Tibial nerve (tissue), 4 donors: ENCODE results near the gene TCF4. TPM values are rescaled to one million over a fixed set of nuclear protein-coding genes. Genes with fewer than 3 reads are reported as not detected.

ENCODE experiments used
- DNase-seq, 2 donors: peaks; one replicate each; pipeline ENCODE4 v3.0.0-alpha.2; 2019; ENCODE audit warnings: low spot score in 2 of 2
- H3K27ac ChIP-seq, 4 donors: fragments of 200-600 bp; sonication (generic) in 3 of 4; one replicate each; pipeline ENCODE4 v1.5.1; 2017 to 2019; ENCODE audit warnings: mild to moderate bottlenecking in 1 of 4
- H3K27me3 ChIP-seq, 2 donors: fragments of 200-600 bp; sonication (generic) in 1 of 2; one replicate each; pipeline versions ENCODE4 v1.5.1 to v1.6.0; 2017 to 2019
- H3K36me3 ChIP-seq, 3 donors: fragments of 200-600 bp; sonication (generic); one replicate each; pipeline ENCODE4 v1.5.1; 2018 to 2019
- H3K4me1 ChIP-seq, 4 donors: fragments of 200-600 bp; sonication (generic) in 3 of 4; one replicate each; pipeline ENCODE4 v1.5.1; 2017 to 2019
- H3K4me3 ChIP-seq, 4 donors: fragments of 200-600 bp; sonication (generic) in 3 of 4; one replicate each; pipeline ENCODE4 v1.5.1; 2017 to 2019; ENCODE audit warnings: mild to moderate bottlenecking in 1 of 4, moderate library complexity in 1 of 4
- H3K9me3 ChIP-seq, 4 donors: fragments of 200-600 bp; sonication (generic) in 3 of 4; one replicate each; pipeline ENCODE4 v1.5.1; 2017 to 2019
- EP300 ChIP-seq, 2 donors: sonication (generic); formaldehyde crosslinking; IDR thresholded peaks; one replicate each; pipeline ENCODE4 v1.6.1; 2017; ENCODE audit warnings: antibody characterized with exemption in 2 of 2, mild to moderate bottlenecking in 1 of 2
- POLR2A ChIP-seq, 2 donors: fragments of 450-650 bp; IDR thresholded peaks; one replicate each; pipeline ENCODE4 v1.6.1; 2017; ENCODE audit warnings: antibody characterized with exemption in 2 of 2, mild to moderate bottlenecking in 2 of 2, moderate library complexity in 2 of 2
- WGBS, 2 donors: methylation state at CpG; one replicate each; pipeline ENCODE4 v1.1.5; 2018; 5-methylcytosine and 5-hydroxymethylcytosine counted together
- total RNA-seq, 4 donors: library from RNA; depleted of rRNA; stranded (reverse); fragments of >200 nt; gene quantifications; one replicate each; pipeline ENCODE4 v1.1.0, GENCODE V29; 2016
- TF ChIP-seq, protein P1 (sequence below), 5 experiments: fragments of 200-600 bp in 3 of 5; fragments of 450-650 bp in 2 of 5; sonication (generic) in 3 of 5; IDR thresholded peaks; one replicate each; pipeline ENCODE4 v1.5.1; 2016 to 2019; ENCODE audit warnings: antibody characterized with exemption in 5 of 5, mild to moderate bottlenecking in 3 of 5, moderate library complexity in 2 of 5

The TCF4 gene
- total RNA-seq, 4 donors from 2014 or later, result 100 to 157 (median 114) TPM

DNA sequence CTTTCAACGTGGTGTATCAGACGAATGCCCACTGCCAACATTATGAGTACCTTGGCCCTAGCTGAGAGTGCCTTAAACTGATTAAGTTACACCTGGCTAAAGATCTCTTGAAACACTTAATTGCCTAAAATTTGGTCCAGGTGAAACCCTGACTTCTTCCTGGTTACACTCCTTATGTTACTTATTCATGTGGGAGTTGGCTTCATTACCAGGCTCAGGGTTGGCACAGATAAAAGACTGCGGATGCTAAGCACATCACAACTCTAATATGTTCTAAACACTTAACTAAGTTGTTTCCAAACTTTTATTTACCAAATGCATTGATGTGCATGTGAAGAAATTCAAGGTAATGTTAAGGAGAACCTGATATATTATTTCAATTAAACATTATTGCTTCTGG lies 298.9 kb downstream of the TCF4 start:
- DNase-seq, result no peak
- 65 to 78% methylated on average over 3 of the region's 3 CpGs for WGBS, 2 donors
- Histone ChIP-seq H3K4me1 (peaks cover 0 to 8% (median 0%) of the 10 kb centered on the region in 4 donors), H3K9me3 (no peaks in the 10 kb centered on the region), H3K4me3 (no peak overlapping the region), H3K27ac (no peak overlapping the region), H3K27me3 (no peaks in the 10 kb centered on the region), H3K36me3 (no peaks in the 10 kb centered on the region)
- TF ChIP-seq POLR2A (IDR thresholded peaks at IDR 0.05) (no peak), EP300 (IDR thresholded peaks at IDR 0.05) (no peak)
- TF ChIP-seq, protein P1, sequence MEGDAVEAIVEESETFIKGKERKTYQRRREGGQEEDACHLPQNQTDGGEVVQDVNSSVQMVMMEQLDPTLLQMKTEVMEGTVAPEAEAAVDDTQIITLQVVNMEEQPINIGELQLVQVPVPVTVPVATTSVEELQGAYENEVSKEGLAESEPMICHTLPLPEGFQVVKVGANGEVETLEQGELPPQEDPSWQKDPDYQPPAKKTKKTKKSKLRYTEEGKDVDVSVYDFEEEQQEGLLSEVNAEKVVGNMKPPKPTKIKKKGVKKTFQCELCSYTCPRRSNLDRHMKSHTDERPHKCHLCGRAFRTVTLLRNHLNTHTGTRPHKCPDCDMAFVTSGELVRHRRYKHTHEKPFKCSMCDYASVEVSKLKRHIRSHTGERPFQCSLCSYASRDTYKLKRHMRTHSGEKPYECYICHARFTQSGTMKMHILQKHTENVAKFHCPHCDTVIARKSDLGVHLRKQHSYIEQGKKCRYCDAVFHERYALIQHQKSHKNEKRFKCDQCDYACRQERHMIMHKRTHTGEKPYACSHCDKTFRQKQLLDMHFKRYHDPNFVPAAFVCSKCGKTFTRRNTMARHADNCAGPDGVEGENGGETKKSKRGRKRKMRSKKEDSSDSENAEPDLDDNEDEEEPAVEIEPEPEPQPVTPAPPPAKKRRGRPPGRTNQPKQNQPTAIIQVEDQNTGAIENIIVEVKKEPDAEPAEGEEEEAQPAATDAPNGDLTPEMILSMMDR (IDR thresholded peaks at IDR 0.05), result no peak

DNA sequence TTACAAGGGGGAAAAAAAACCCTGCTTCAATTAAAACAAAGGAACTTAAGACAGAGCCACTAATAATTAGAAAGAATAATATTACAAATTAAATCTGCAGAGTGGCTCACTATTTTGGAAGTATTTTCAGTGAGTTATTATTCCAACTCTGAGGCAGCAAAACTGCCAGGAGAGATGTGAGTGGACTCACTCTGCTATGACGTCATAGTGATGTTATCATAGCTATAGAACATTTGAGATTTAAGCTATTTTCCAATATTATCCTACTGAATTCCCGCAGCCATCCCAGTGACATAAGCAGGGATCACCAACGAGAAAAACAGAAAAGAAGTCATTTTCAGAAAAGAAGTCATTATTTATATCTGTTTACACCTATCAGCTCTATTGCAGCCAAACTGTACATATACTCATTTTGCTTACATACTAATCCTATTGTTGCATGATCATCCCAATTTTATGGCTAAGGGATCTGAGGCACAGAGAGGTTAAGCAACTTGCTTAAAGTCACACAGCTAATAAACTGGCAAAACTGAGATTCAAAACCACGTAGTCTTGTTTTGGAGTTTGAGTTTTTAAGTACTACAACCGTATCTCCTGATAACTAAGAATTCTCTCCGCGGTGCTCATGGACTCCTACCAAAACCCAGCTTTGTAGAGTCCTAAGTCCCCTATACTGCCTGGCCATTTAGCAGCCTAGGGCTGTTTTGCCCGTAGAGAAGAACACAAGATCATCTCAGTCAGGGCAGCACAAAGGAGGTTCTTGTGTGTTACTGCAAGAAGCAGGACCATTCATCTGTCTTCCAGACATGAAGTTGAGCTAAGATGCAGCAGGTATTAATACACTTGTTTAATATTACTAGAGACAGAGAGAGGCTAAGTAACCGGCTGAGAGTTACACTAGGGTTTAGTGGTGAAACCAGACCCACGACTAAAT lies 299.8 kb downstream of the TCF4 start:
- no peak for DNase-seq

DNA sequence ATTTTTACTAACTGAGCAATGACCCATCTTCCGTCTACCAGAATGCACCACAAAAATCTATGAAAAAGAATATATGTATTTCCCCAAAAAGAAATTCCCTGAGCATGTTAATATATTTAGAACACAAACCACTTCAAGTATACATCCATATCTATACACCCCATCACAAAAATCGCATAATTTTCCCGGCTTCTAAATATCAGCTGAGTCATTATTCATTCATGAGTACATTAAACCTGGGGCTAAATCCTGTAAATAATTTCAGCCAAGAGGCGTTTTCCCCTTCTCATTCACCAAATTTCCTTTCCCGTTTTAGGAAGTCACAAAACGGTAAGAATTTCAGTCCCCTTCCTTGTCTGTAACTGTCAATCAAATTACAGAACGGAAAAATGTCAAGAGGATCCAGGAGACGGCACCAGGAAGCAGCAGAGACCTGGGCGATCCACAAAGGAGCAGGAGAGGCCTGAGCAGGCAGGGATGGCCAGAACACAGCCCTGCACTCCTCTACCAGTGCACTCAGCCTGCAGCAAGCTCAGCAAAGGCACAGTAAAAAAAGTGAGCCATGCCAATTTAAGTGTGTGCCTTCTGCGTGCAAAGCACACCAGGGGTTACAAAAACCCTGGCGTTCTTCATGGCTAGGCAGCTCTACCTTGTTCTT lies 300.7 kb downstream of the TCF4 start:
- H3K27me3 ChIP-seq, result no peaks in the 10 kb centered on the region
- peaks cover 0 to 8% (median 0%) of the 10 kb centered on the region in 4 donors for H3K4me1 ChIP-seq
- TF ChIP-seq EP300 (IDR thresholded peaks at IDR 0.05), result no peak
- no peak for TF ChIP-seq POLR2A (IDR thresholded peaks at IDR 0.05)
- TF ChIP-seq, protein P1 (IDR thresholded peaks at IDR 0.05), result no peak
- no peaks in the 10 kb centered on the region for H3K36me3 ChIP-seq
- H3K27ac ChIP-seq, result no peak overlapping the region
- WGBS, 2 donors, result 66% methylated on average over 11 of the region's 11 CpGs
- DNase-seq, result no peak
- no peaks in the 10 kb centered on the region for H3K9me3 ChIP-seq
- H3K4me3 ChIP-seq, result no peak overlapping the region

More for the DNA sequence above, 299.8 kb downstream of the TCF4 start:
- Histone ChIP-seq H3K27ac (no peak overlapping the region), H3K4me3 (no peak overlapping the region), H3K9me3 (no peaks in the 10 kb centered on the region), H3K4me1 (peaks cover 0 to 8% (median 0%) of the 10 kb centered on the region in 4 donors), H3K36me3 (no peaks in the 10 kb centered on the region), H3K27me3 (no peaks in the 10 kb centered on the region)
- WGBS, 2 donors, result 63 to 68% methylated on average over 10 of the region's 10 CpGs
- TF ChIP-seq EP300 (IDR thresholded peaks at IDR 0.05) (no peak), POLR2A (IDR thresholded peaks at IDR 0.05) (no peak)
- TF ChIP-seq, protein P1 (IDR thresholded peaks at IDR 0.05), result no peak

DNA sequence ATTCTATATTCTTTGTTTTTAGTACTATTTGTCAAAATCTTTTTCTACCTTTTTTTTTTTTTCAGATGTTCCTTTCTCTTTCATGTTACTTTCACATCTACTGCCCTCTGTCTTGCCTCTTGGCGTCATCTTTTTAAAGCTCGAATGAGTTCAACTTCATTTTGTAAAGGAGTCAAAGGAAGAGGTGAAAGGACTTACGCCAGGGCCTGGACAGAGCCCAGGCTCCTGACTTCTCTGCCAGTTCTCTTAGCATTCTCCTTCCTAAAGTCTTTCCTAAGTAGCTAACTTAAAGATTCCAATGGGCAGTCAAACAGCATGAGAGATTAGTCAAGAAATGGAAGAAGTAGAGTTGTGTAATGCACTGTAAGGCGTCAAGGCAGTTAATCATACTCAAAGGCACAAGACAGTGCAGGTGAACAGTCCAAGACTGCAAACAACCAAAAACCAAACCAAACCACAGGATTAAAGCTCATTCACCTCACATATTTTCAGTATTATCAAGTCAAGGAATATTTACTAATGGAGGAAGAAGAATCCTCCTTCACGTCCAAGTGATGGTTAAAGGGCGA lies 301.7 kb downstream of the TCF4 start:
- H3K27ac ChIP-seq, result no peak overlapping the region
- DNase-seq, result no peak
- no peak overlapping the region for H3K4me3 ChIP-seq
- H3K9me3 ChIP-seq, result no peaks in the 10 kb centered on the region
- 81 to 88% methylated on average over 6 of the region's 6 CpGs for WGBS, 2 donors
- peaks cover 0 to 8% (median 0%) of the 10 kb centered on the region in 4 donors for H3K4me1 ChIP-seq
- H3K27me3 ChIP-seq, result no peaks in the 10 kb centered on the region
- no peaks in the 10 kb centered on the region for H3K36me3 ChIP-seq
- no peak for TF ChIP-seq POLR2A (IDR thresholded peaks at IDR 0.05)
- no peak for TF ChIP-seq EP300 (IDR thresholded peaks at IDR 0.05)
- TF ChIP-seq, protein P1 (IDR thresholded peaks at IDR 0.05), result no peak
